HTERT RPE-1 (cell line): ENCODE measurements around the gene ZDHHC16.
"Not testable (repeated sequence)": the region's sequence is repeated elsewhere in the genome, so short reads cannot be mapped to it uniquely, and the experiment has no call there.

ENCODE experiments used
- in situ Hi-C: fragments of 300-500 bp; cut with MboI; formaldehyde crosslinking; loops from 4 replicates; pipeline ENCODE4 v1.14.3; 2020; ENCODE audit warnings: low sequenced_read_pairs

The ZDHHC16 gene

DNA sequence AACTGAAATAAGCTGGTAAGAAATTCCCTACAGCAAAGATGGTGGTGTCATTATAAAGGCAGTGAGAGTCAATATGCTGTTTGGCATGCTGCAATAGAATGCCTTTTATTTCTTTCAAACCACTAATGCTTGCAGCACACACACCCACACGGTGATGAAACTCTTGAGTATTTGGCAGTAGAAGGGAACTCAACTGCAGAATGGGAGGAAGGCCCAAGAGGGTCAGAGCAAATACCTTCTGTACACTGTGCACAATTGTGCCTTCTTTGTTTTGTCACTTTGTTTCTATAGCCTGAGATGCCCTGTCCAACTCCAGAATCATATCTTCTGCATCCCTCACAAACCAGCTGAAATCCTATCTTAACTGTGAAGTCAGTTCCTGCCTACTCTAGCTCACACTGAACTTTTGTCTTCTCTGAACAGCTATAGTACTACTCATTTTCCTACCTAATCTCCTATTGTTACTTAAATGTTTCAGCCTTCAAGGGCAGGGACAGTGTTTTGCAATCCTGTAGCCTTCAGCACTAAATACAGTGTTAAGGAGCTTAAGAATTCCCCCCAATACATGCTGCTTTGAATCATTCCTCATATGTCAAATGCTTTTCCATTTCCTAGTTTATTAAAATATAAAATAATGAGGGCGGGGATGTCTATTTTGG, 30.1 kb downstream of the ZDHHC16 start:
- in situ Hi-C loops: no loop called here

DNA sequence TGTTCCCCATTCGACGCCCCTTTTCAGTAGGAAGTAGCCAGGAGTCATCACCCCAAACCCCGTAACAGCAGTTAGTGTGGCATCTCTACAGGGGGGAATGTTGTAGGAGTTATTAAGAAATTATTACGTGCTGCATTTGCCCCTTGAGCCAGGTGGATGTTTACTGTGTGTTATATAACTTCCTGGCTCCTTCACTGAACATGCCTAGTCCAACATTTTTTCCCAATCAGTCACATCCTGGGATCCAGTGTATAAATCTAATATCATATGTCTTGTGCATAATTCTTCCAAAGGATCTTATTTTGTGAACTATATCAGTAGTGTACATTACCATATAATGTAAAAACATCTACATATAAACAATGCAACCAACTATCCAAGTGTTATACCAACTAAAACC, 33.4 kb downstream of the ZDHHC16 start:
- in situ Hi-C loops: not testable (repeated sequence)

DNA sequence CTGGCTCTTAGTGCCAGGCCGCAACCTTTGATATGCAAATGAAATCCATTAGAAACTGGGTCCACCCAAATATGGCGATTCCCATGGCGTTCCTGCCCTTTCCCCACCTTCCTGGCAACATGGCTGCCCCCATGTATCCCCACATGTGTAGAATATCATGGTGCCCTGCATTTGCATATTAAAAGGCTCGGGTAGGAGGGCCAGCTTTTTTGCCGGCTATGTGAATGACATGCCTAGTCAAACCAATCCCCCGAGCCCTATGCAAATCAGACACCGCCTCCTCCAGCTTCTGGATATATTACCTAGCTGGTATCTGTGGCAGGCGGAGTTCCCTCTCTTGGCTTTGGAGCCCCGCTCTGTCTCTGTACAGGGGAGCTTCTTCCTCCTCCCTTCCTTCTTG, 34.0 kb downstream of the ZDHHC16 start:
- in situ Hi-C loops: no loop called here

DNA sequence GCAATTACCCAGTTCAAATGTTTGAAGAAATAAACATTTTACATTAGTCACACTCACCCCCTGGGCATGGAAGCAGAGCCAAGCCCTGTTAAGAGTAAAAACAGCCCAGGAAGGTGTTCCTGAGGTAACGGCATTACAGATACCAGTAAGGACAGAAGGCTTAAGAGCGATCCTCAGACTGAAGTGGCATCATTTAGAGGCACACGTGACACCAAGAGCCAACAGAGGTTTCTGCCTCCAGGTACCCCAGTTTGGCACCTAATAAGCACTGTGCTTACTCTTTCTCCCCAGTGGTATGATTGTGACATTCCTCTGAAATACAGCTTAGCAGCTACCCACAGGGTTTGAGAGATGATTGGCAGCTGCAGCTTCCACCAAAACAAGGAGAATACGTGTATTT, 35.1 kb downstream of the ZDHHC16 start:
- in situ Hi-C loops: no loop called here

DNA sequence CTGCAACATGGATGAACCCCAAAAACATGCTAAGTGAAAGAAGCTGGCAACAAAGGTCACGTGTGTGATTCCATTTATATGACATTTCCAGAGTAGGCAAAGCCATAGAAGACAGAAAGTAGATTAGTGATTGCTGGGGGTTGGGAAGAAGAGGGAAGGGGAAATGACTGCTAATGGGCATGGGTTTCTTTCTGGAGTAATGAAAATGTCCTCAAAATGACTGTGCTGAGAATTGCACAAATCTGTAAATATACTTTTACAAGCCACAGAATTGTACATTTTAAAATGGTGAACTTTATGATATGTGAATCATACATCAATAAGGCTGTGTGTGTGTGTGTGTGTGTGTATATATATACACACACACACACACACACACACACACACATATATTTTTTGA, 36.4 kb downstream of the ZDHHC16 start:
- in situ Hi-C loops: no loop called here

DNA sequence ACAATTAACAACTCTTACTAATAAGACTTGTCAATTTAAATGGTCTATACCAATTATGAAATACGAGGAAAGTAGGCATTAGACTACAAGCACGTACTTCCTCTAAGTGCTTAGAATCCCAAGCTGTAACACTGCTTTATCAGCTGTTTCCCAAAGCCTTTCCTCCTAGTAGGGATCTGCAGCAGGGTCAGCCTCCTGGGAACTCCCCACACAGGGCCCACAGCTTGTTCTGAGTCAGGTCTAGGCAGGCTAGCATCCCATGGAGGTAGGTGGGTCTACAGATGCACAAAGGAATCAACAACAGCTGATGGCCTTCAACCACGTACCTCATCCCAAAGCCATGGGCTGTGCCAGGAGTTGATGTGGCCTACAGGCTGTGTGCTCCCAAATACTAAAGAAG, 37.5 kb downstream of the ZDHHC16 start:
- in situ Hi-C loops: no loop called here

DNA sequence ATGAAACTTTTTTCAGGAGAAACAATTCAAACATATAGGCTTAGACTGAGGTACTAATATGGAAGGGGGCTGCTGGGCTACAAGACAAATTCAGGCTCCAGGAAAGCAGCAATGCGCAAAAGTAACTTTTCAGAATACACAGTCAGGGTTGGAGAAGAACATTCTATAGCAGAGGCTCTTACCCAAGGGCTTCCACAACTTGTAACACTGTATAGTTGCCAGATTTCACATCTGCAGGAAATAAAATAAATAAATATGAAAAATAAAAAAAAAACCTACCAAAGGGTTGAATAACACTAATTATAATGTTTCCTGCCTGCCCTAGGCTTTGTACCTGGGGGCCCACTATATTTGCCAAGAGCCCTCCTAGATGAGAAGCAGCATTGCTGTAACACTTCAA, 37.9 kb downstream of the ZDHHC16 start:
- in situ Hi-C loops: no loop called here

DNA sequence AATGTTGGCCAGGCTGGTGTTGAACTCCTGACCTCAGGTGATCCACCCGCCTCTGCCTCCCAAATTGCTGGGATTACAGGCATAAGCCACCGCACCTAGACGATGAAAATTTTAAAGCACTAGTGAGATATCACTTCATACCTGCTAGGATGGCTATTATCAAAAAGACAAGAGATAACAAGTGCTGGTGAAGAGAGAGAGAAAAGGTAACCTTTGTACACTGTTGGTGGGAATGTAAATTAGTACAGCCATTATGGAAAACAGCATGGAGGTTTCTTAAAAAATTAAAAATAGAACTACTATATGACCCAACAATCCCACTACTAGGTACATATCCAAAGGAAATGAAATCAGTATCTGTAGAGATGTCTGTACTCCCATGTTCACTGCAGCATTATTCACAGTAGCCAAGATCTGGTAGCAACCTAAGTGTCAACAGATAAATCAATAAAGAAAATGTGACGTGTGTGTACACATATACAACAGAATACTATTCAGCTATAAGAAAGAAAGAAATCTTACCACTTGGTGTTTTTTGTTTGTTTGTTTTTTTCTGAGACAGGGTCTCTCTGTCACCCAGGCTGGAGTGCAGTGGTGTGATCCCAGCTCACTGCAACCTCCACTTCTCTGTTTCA, 39.8 kb downstream of the ZDHHC16 start:
- in situ Hi-C loops: no loop called here

DNA sequence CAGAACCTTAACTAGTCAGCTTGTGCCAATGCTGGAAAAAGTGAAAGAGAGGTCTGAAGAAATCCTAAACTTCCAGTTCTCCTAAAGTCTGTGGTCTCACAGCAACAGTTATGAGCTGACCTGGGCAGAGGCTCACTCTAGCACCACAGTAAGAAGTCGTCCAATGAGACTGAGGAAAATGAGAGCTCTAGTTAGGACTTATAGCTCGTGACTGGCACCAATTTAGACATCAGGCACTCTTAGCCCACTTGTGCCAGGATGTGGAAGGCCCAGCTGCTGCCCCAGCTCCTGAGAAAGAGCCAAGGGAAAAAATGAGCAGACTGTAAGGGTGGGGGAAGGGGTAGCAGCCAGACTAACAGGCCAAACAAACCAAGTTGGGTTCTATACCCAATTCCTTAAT, 44.6 kb downstream of the ZDHHC16 start:
- in situ Hi-C loops: no loop called here

DNA sequence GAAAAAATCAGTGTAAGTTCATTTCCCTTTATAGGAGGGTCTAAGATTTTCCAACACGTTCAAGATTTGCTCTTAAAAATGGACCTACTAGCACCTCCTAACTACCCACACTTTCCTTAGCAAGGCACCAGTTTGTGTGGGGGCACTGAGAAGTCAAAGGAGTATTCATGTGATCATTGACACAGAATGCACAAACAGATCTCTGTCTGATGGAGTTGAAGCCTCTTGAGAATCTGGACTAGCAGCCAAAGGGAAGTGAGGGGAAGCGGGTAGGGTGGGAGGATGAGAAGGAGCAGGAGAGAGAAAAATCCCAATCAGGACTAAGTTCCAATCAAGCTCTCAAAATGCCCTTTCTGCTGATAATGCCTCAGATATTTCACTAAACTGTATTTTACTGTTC, 48.2 kb downstream of the ZDHHC16 start:
- in situ Hi-C loops: no loop called here

DNA sequence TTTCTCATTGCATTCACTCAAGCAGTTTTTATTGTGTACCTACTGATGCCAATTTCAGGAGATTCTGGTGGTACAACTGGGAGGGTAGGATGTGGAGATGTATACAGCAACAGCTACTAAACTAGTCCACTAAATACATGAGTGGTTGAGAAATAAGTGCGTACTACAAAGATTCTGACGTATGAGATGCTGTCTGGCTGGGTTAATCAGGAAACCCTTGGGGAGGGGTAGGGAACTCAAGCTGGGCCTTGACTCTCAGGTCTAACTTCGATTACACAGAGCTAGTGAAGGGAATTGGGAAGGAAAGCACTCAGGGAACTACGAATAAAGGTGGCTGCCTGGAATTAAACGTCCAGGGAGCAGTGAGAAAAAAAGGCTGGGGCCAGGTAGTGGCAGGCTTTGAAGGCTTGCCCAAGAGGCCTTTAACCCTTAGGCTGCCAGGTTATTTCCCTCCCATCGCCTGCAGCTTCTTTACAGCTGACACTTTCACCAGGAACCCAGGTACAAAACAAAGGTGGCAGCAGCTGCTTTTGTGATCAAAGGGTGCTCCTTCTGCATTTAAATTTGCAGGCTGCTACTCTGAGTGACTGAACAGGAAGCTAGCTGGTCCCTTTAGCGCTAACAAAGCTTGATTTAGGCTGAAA, 49.0 kb downstream of the ZDHHC16 start:
- in situ Hi-C loops: no loop called here

DNA sequence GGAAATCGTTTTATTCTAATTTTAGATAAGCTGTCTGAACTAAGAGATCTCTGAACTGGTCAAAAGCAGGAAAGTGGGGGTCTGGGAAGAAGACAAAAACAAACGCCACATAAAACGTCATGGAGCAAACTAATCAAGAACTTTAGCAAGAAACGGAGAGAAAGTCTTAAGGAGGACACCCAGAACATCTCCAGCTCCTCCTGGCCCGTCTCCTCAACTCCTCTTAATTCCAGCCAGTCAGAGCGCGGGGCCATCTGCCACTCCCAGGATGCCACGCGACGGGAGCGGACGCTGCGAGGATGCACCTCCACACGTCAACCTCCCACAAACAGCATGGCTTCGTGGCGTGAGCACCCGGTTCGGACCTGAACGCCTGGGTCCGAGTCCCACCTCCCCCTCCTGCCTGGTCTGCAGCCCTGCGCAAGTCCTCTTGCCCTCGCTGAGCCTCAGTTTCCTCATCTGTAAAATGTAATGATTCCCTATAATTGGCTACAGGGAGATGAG, 51.6 kb downstream of the ZDHHC16 start:
- in situ Hi-C loops: no loop called here

DNA sequence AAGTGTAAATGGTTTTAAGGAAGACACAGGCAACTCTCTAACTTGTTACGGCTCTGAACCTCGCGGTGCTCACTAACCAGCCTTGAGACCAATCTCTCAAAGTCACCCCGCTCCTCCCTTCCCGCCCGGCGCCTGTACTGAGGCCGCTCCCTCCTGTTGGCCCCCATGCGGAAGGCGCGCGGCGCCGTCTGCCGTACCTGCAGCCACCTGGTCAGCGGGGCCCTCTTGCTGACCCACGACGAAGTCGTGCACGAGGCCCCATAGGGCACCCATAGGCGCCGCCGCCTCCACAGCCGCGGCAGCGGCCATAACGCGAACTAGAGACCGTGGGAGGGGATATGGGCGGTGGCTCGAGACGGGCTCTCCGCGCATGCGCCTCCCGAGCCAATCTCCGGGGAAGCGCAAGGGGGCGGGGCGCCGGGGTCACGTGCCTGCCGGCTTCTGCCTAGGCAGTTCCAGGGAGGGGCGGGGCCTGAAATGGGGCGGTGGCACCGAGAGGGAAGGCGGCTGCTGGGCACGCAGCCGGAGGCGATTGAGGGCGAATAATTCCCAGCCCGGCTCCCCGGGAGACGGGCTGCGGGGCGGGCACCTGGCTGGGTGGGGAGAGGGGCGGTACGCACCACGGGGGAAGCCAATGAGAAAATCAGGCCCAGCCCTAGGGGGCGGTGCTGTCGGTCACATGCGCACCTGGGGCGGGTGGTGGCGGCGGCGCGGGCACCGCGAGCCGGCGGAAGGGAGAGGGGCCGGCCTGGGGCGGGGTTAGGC, 52.3 kb downstream of the ZDHHC16 start, which contains the start of gene MMS19:
Gene MMS19 (minus strand): TSS at position 347 of the 765 bp plus-strand sequence. CDS start 38 bp downstream, at position 309.
- in situ Hi-C loops: no loop called here

DNA sequence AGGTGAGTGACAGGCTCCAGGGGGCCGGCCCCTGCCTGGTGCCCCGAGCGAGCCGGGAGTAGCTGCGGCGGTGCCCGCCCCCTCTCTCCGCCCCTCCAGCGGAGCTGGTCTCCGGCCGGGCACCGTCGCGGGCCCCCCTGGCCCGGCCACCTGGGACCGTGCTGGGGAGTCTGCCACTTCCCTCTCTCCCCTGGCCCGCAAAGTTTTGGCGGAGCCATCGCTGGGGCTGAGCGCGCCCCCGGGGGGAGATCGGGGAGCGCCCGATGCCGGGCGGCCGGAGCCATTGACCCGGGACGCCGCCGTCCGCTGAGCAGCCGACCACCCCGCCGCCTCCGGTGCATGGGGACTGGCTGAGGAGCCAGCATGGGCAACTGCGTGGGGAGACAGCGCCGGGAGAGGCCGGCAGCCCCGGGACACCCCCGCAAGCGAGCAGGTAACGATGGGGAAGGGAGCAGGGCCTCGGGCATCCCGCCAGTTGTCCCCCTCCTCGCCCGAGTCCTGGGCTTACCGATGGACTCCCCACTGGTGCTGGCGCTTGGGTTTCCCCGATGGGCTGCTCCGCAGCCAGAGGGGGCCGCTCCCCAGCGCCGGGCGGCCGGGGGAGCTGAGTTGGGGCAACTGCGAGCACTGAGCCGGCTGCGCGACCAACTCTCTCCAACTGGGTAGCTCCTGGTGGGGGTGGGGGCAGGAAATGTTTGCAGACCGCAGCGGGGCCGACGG, 53.0 kb downstream of the ZDHHC16 start, which contains the start of gene UBTD1:
Gene UBTD1 (plus strand): TSS at position 84 of the 720 bp plus-strand sequence. CDS start 280 bp downstream, at position 364.
- in situ Hi-C loops: no loop called here

DNA sequence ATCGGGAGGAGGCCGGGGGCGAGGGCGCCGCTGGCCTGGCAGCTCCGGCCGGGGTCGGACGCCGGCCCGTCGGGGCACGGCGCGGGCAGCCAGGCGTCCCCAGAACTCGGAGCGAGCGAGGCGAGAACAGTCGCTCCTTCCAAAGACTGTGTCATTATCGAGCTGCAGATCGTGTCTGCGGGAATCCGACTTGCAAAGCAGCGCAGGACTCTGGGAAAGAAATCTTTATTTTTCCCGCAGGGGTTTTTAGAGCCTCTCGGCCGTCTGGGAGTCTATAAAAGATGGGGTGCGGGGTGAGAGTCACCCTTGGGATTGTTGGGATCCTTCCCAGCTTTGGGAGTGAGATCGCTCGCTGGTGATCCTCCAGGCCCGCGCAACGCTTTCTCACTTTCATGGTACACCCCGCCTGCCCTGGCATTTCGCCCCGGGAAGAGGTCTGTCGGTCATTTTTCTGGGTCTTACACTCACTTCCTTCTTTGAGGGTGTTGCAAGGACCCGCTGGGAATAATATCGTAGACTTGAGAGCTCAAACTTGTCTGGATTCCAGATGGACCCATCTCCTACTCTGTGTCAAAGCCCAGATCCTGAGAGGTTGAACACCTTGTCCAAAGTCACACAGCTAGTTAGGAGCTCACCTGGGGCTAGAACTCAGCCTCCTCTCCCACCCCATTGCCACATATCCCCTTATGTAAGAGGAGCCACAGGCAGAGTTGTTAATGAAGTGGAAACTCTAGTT, 53.8 kb downstream of the ZDHHC16 start:
- in situ Hi-C loops: no loop called here

DNA sequence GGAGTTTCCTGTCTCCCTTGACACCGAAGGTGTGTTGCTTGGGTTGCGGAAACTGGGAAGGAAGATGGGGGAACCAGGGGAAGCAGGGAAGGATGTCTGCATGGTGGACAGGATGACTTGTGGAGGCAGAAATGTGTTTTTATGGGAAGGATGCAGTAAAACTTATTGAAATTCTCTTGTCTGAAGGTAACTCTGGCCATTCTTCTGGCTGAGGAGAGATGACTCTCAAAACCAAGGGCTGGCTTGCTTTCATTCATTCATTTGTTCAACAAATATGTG, 54.3 kb downstream of the ZDHHC16 start:
- in situ Hi-C loops: no loop called here

DNA sequence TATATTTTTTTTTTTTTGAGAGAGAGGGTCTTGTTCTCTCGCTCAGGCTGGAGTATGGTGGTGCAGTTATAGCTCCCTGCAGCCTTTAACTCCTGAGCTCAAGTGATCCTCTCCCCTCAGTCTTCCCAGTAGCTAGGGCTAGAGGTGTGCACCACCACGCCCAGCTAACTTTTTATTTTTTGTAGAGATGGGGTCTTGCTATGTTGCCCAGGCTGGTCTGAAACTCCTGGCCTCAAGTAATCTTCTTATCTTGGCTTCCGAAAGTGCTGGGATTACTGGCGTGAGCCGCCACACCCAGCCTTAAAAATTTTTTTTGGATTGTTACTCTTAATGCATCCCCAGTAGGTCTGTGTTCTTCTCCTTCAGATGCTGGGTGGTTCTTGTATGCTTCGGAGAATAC, 56.9 kb downstream of the ZDHHC16 start:
- in situ Hi-C loops: no loop called here

DNA sequence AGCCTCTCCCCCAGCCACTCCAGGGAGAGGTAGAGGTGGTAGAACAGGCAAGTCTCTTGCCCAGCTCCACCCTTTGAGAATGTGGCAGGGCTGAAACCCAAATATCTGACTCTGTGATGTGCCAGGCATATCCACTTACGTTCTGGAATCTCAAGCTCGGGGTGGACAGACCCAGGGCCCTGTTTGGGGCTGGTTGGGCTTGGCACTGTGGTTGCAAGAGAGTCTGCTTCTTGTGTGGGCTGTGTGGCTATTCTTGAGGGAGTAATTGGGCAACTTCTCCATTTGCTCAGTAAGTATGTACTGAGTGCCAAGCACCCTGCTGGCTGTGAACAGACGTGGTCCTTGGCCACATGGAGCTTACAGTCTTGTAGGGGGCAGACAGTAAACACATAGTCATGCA, 57.4 kb downstream of the ZDHHC16 start:
- in situ Hi-C loops: no loop called here

DNA sequence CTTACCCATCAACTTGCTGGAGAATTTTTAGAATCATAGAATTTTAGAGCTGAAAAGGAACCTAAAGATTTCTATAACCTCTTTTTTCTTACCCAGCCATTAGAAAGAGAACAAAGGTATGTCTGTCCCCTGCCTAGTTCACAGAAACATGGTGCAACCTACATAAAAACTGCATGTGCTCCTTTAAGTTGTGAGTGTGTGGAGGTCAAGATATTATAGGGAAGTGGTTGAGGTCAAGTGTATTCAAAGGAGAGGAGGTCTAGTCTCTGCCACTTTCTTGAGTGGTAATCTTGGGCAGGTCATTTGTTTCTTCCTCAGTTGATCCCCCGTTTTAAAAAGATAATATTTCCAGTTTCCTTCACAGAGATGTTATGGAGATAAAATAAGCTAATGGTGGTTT, 59.2 kb downstream of the ZDHHC16 start:
- in situ Hi-C loops: no loop called here
